H1 (cell line): ENCODE measurements around the gene FMOD. TPM values are rescaled to one million over a fixed set of nuclear protein-coding genes. Genes with fewer than 3 reads are reported as not detected.

ENCODE experiments used
- BCL11A ChIP-seq, 2 experiments: IDR thresholded peaks; one replicate each; pipeline ENCODE4 v1.6.1; 2011; ENCODE audit warnings: low read depth in 2 of 2, low read length in 2 of 2, mild to moderate bottlenecking in 2 of 2
- BRCA1 ChIP-seq: IDR thresholded peaks from 2 replicates; pipeline ENCODE4 v1.6.1; 2012; ENCODE audit warnings: low read depth, low read length, improper control_type of control experiment
- CBX8 ChIP-seq: fragments of 300-800, 300-1000 bp; sonication (generic); IDR thresholded peaks from 2 replicates; pipeline ENCODE4 v1.7.1; 2016; ENCODE audit warnings: low read depth, low read length, borderline replicate concordance
- CEBPB ChIP-seq: IDR thresholded peaks from 2 replicates; pipeline ENCODE4 v1.6.1; 2012; ENCODE audit warnings: low read depth, low read length
- CHD2 ChIP-seq: IDR thresholded peaks from 2 replicates; pipeline ENCODE4 v1.6.1; 2012; ENCODE audit warnings: low read length, improper control_type of control experiment
- CTBP2 ChIP-seq: IDR thresholded peaks from 2 replicates; pipeline ENCODE4 v1.7.0; 2011; ENCODE audit warnings: borderline replicate concordance, mild to moderate bottlenecking, moderate library complexity, mixed read lengths, low read length; ENCODE audit not compliant: insufficient read depth, insufficient read length
- E2F6 ChIP-seq: IDR thresholded peaks from 2 replicates; pipeline ENCODE4 v1.6.1; 2012; ENCODE audit warnings: inconsistent platforms
- EZH2 ChIP-seq: fragments of 200-600 bp; sonication (generic); IDR thresholded peaks from 2 replicates; pipeline ENCODE4 v1.7.1; 2012; ENCODE audit warnings: low read depth, mild to moderate bottlenecking, moderate library complexity, low read length, inconsistent platforms; ENCODE audit not compliant: severe bottlenecking
- FOSL1 ChIP-seq: IDR thresholded peaks from 2 replicates; pipeline ENCODE4 v1.6.1; 2011; ENCODE audit warnings: mild to moderate bottlenecking, low read depth, low read length, moderate library complexity; ENCODE audit not compliant: insufficient read depth
- JUN ChIP-seq: IDR thresholded peaks from 2 replicates; pipeline ENCODE4 v1.6.1; 2011; ENCODE audit warnings: low read depth, mild to moderate bottlenecking, improper control_type of control experiment, low read length
- JUND ChIP-seq: IDR thresholded peaks from 2 replicates; pipeline ENCODE4 v1.6.1; 2011; ENCODE audit warnings: mild to moderate bottlenecking, improper control_type of control experiment, low read length
- KDM1A ChIP-seq: fragments of 200-600, 300-600 bp; sonication (generic); IDR thresholded peaks from 2 replicates; pipeline ENCODE4 v1.7.1; 2016; ENCODE audit warnings: mild to moderate bottlenecking, low read length, borderline replicate concordance
- KDM5A ChIP-seq: fragments of 200-600 bp; IDR thresholded peaks from 2 replicates; pipeline ENCODE4 v1.7.1; 2012; ENCODE audit warnings: mild to moderate bottlenecking, low read length, inconsistent platforms, mixed read lengths
- MAFK ChIP-seq: IDR thresholded peaks from 2 replicates; pipeline ENCODE4 v1.6.1; 2012; ENCODE audit warnings: low read depth, mild to moderate bottlenecking, improper control_type of control experiment, low read length
- NANOG ChIP-seq: IDR thresholded peaks from 2 replicates; pipeline ENCODE4 v1.6.1; 2011; ENCODE audit warnings: low read length, low read depth, mild to moderate bottlenecking, inconsistent platforms; ENCODE audit not compliant: insufficient read depth, poor library complexity, severe bottlenecking
- PHF8 ChIP-seq: fragments of 200-600 bp; sonication (generic); conservative IDR thresholded peaks from 2 replicates; pipeline ENCODE4 v1.7.1; 2012; ENCODE audit warnings: low read depth, mild to moderate bottlenecking, inconsistent platforms, low read length, moderate library complexity
- POLR2A ChIP-seq, 2 experiments: IDR thresholded peaks; 1 replicate in 1 of 2; 2 replicates in 1 of 2; pipeline ENCODE4 v1.6.1; 2011; ENCODE audit warnings: low read depth in 2 of 2, low read length in 2 of 2, mild to moderate bottlenecking in 2 of 2; ENCODE audit errors: control extremely low read depth in 1 of 2
- POU5F1 ChIP-seq: IDR thresholded peaks from 2 replicates; pipeline ENCODE4 v1.6.1; 2011; ENCODE audit warnings: low read depth, mild to moderate bottlenecking, low read length, moderate library complexity
- RFX5 ChIP-seq: IDR thresholded peaks from 2 replicates; pipeline ENCODE4 v1.6.1; 2011; ENCODE audit warnings: low read depth, low read length, improper control_type of control experiment, borderline replicate concordance
- RNF2 ChIP-seq: fragments of 200-900, 300-1000 bp; sonication (generic); IDR thresholded peaks from 2 replicates; pipeline ENCODE4 v1.7.1; 2016; ENCODE audit warnings: borderline replicate concordance, low read depth, mild to moderate bottlenecking, antibody characterized with exemption, low read length; ENCODE audit not compliant: poor library complexity, severe bottlenecking; ENCODE audit errors: missing control alignments
- RXRA ChIP-seq: IDR thresholded peaks from 2 replicates; pipeline ENCODE4 v1.6.1; 2011; ENCODE audit warnings: low read depth, mild to moderate bottlenecking, low read length, moderate library complexity; ENCODE audit not compliant: insufficient read depth
- TAF7 ChIP-seq: optimal IDR thresholded peaks from 2 replicates; pipeline ENCODE3; 2011; ENCODE audit warnings: low read depth, mild to moderate bottlenecking, inconsistent platforms, low read length, moderate library complexity, borderline replicate concordance
- TBP ChIP-seq: IDR thresholded peaks from 2 replicates; pipeline ENCODE4 v1.6.1; 2011; ENCODE audit warnings: low read depth, low read length, improper control_type of control experiment
- TEAD4 ChIP-seq: IDR thresholded peaks from 2 replicates; pipeline ENCODE4 v1.6.1; 2012; ENCODE audit warnings: low read depth, low read length, inconsistent platforms, mixed read lengths
- polyA plus RNA-seq, 7 experiments: library from polyadenylated mRNA; depleted of rRNA in 3 of 7; stranded (reverse) in 5 of 7; unstranded in 2 of 7; fragments of >200 nt in 5 of 7; fragments of 200-250 nt in 2 of 7; gene quantifications; 1 replicate in 5 of 7; 2 replicates in 1 of 7; 4 replicates in 1 of 7; pipeline versions ENCODE4 v1.2.1 to v1.2.3, GENCODE V29; 2011 to 2013; ENCODE audit warnings: missing spikeins in 2 of 7, mixed read lengths in 2 of 7
- total RNA-seq: library from RNA; stranded (reverse); fragmentation: NEBNext Ultra II Directional; extraction: Animal tissue kit (Norgen Biotek cat#: 25700); gene quantifications from 2 replicates; pipeline ENCODE4 v1.2.1, GENCODE V29; 2021

FMOD gene
- total and polyA plus RNA-seq, 2 of the 8 experiments (the other 6 are each of a cell fraction or from before 2014, with no cell fraction given): 0.17 to 0.32 TPM

GRCh38 chr1:203304919-203305808, 45.8 kb downstream of the FMOD start, which contains the start of gene BTG2 (continued):
- no peak for TF ChIP-seq RXRA
- peak; percentile 76 for TF ChIP-seq TBP
- TF ChIP-seq RNF2: peak; percentile 1
- no peak for TF ChIP-seq CEBPB
- TF ChIP-seq E2F6: no peak
- peak; percentile 83 to 85 for TF ChIP-seq POLR2A (IDR thresholded peaks at IDR 0.05; ENCODE audit: control extremely low read depth in 1 of 2, low read depth in 2 of 2, low read length in 2 of 2)
- peak; percentile 92 for TF ChIP-seq PHF8
- no peak for TF ChIP-seq POU5F1
- TF ChIP-seq TAF7: peak; percentile 77
- no peak for TF ChIP-seq FOSL1
- TF ChIP-seq NANOG: no peak
- TF ChIP-seq CTBP2: no peak
- no peak for TF ChIP-seq RFX5
- no peak for TF ChIP-seq MAFK
- TF ChIP-seq BCL11A (IDR thresholded peaks at IDR 0.05; ENCODE audit: low read depth in 2 of 2, low read length in 2 of 2): no peak
- peak; percentile 58; the same call in 1 of the 2 replicates for TF ChIP-seq JUND
- no peak for TF ChIP-seq JUN
- no peak for TF ChIP-seq BRCA1
- TF ChIP-seq CBX8: no peak
- no peak for TF ChIP-seq KDM5A
- no peak for TF ChIP-seq KDM1A
- no peak for TF ChIP-seq EZH2
- no peak for TF ChIP-seq TEAD4
- no peak for TF ChIP-seq CHD2
